ENCODE measurements around the gene TP73. TPM values are rescaled to one million over a fixed set of nuclear protein-coding genes. Genes with fewer than 3 reads are reported as not detected.

Gene TP73
- polyA plus RNA-seq, 3 donors, result 0.70 to 1.1 (median 0.78) TPM

GRCh38 chr1:3727825-3728776 lies 75.8 kb downstream of the TP73 start:
- no peak for DNase-seq

- DNase-seq, result no peak
Observed at GRCh38 chr1:3729594-3730542, 77.6 kb downstream of the TP73 start.

GRCh38 chr1:3730543-3731247 lies 78.4 kb downstream of the TP73 start:
- no peak for DNase-seq

- no peak for DNase-seq
Observed at GRCh38 chr1:3731583-3732433, 79.5 kb downstream of the TP73 start.

- no peak for DNase-seq
Observed at GRCh38 chr1:3732434-3733093, 80.2 kb downstream of the TP73 start.

GRCh38 chr1:3733094-3733882 lies 81.0 kb downstream of the TP73 start:
- DNase-seq, result no peak

- no peak for DNase-seq
Observed at GRCh38 chr1:3733883-3734589, 81.7 kb downstream of the TP73 start.

GRCh38 chr1:3734602-3735001 lies 82.3 kb downstream of the TP73 start:
- no peak for DNase-seq

- no peak for DNase-seq
Observed at GRCh38 chr1:3735027-3735681, 82.8 kb downstream of the TP73 start.

- no peak for DNase-seq
Observed at GRCh38 chr1:3735688-3736087, 83.4 kb downstream of the TP73 start.

- DNase-seq, result no peak
Observed at GRCh38 chr1:3736131-3736561, 83.8 kb downstream of the TP73 start.

GRCh38 chr1:3736708-3737107 lies 84.4 kb downstream of the TP73 start:
- no peak for DNase-seq

GRCh38 chr1:3738943-3739342 lies 86.6 kb downstream of the TP73 start:
- no peak for DNase-seq

GRCh38 chr1:3740042-3740441 lies 87.7 kb downstream of the TP73 start:
- DNase-seq, result no peak

- no peak for DNase-seq
Observed at GRCh38 chr1:3740752-3741151, 88.4 kb downstream of the TP73 start.

- no peak for DNase-seq
Observed at GRCh38 chr1:3741566-3742438, 89.5 kb downstream of the TP73 start.

All from renal pelvis (tissue), 4 donors.